HCEC 1CT (cell line): Measurements from ENCODE around the gene AGAP1.
"Not testable (repeated sequence)": the region's sequence is repeated elsewhere in the genome, so short reads cannot be mapped to it uniquely, and the experiment has no call there.

Experiments
- DNase-seq: peaks from one replicate; pipeline ENCODE4 v3.0.0-alpha.2; 2017

AGAP1 gene

GRCh38 chr2:236089271-236090026 lies 595.6 kb downstream of the AGAP1 start:
- DNase-seq = no peak

GRCh38 chr2:236090027-236090382 lies 596.2 kb downstream of the AGAP1 start:
- no peak for DNase-seq

- not testable (repeated sequence) for DNase-seq
Measured at GRCh38 chr2:236090826-236091225, 597.0 kb downstream of the AGAP1 start.

GRCh38 chr2:236092714-236093113 lies 598.9 kb downstream of the AGAP1 start:
- DNase-seq = no peak

- no peak for DNase-seq
Measured at GRCh38 chr2:236093134-236093533, 599.3 kb downstream of the AGAP1 start.

- no peak for DNase-seq
Measured at GRCh38 chr2:236095504-236095903, 601.7 kb downstream of the AGAP1 start.

- DNase-seq = no peak
Measured at GRCh38 chr2:236101311-236101950, 607.6 kb downstream of the AGAP1 start.

- no peak for DNase-seq
Measured at GRCh38 chr2:236102971-236103370, 609.1 kb downstream of the AGAP1 start.

- no peak for DNase-seq
Measured at GRCh38 chr2:236103981-236104380, 610.1 kb downstream of the AGAP1 start.

- DNase-seq = no peak
Measured at GRCh38 chr2:236105955-236106607, 612.2 kb downstream of the AGAP1 start.

GRCh38 chr2:236106761-236107160 lies 612.9 kb downstream of the AGAP1 start:
- DNase-seq = no peak

GRCh38 chr2:236107536-236107935 lies 613.7 kb downstream of the AGAP1 start:
- no peak for DNase-seq

GRCh38 chr2:236107942-236108625 lies 614.2 kb downstream of the AGAP1 start:
- DNase-seq = no peak

GRCh38 chr2:236109061-236109460 lies 615.2 kb downstream of the AGAP1 start:
- no peak for DNase-seq

- no peak for DNase-seq
Measured at GRCh38 chr2:236109473-236109872, 615.6 kb downstream of the AGAP1 start.

GRCh38 chr2:236112466-236112865 lies 618.6 kb downstream of the AGAP1 start:
- DNase-seq = no peak

GRCh38 chr2:236113425-236113824 lies 619.6 kb downstream of the AGAP1 start:
- DNase-seq = no peak

GRCh38 chr2:236113948-236114347 lies 620.1 kb downstream of the AGAP1 start:
- no peak for DNase-seq

- no peak for DNase-seq
Measured at GRCh38 chr2:236114959-236115358, 621.1 kb downstream of the AGAP1 start.

GRCh38 chr2:236117401-236117800 lies 623.6 kb downstream of the AGAP1 start:
- no peak for DNase-seq

GRCh38 chr2:236117861-236118269 lies 624.0 kb downstream of the AGAP1 start:
- DNase-seq = no peak

- DNase-seq = no peak
Measured at GRCh38 chr2:236119003-236119402, 625.2 kb downstream of the AGAP1 start.

- DNase-seq = no peak
Measured at GRCh38 chr2:236119476-236119875, 625.6 kb downstream of the AGAP1 start.
